ENCODE results near the gene NMT2. TPM values are rescaled to one million over a fixed set of nuclear protein-coding genes. Genes with fewer than 3 reads are reported as not detected.

The NMT2 gene
- total and polyA plus RNA-seq, 7 donors = 3.9 to 12.9 (median 8.2) TPM

- ATAC-seq = no peak
- H3K9me3 ChIP-seq = no peaks in the 10 kb centered on the region
- H3K27ac ChIP-seq = no peak overlapping the region
- no peaks in the 10 kb centered on the region for H3K4me1 ChIP-seq
- DNase-seq = no peak
- TF ChIP-seq CTCF (IDR thresholded peaks at IDR 0.05) = no peak
- 86 to 89% (median 87%) methylated on average over 11 of the region's 11 CpGs for WGBS, 3 donors
- no peaks in the 10 kb centered on the region for H3K27me3 ChIP-seq (ENCODE audit: insufficient read depth in 3 of 3, low read length in 2 of 3)
- no peak overlapping the region for H3K4me3 ChIP-seq
- H3K36me3 ChIP-seq (ENCODE audit: insufficient read depth in 1 of 2, low read depth in 1 of 2) = peaks cover 0 to 73% of the 10 kb centered on the region in 2 donors
- intact Hi-C loops (cut with DNase I) = no loop called here
These were observed 32.1 kb downstream of the NMT2 start for GRCh38 chr10:15136129-15137035.

GRCh38 chr10:15131330-15131729 is 37.2 kb downstream of the NMT2 start:
- H3K9me3 ChIP-seq = no peaks in the 10 kb centered on the region
- intact Hi-C loops (cut with DNase I) = no loop called here
- ATAC-seq (no peak), DNase-seq (no peak)
- no peak for TF ChIP-seq CTCF (IDR thresholded peaks at IDR 0.05)
- WGBS, 3 donors = 95 to 99% (median 98%) methylated on average over 5 of the region's 5 CpGs
- H3K27ac ChIP-seq = no peak overlapping the region
- H3K4me1 ChIP-seq = no peaks in the 10 kb centered on the region
- no peak overlapping the region for H3K4me3 ChIP-seq
- H3K27me3 ChIP-seq (ENCODE audit: insufficient read depth in 3 of 3, low read length in 2 of 3) = no peaks in the 10 kb centered on the region
- H3K36me3 ChIP-seq (ENCODE audit: insufficient read depth in 1 of 2, low read depth in 1 of 2) = peaks cover 6 to 85% of the 10 kb centered on the region in 2 donors

GRCh38 chr10:15124908-15125307 is 43.6 kb downstream of the NMT2 start:
- DNase-seq (no peak), ATAC-seq (no peak)
- no peak overlapping the region for H3K27ac ChIP-seq
- no peaks in the 10 kb centered on the region for H3K27me3 ChIP-seq (ENCODE audit: insufficient read depth in 3 of 3, low read length in 2 of 3)
- H3K4me3 ChIP-seq = no peak overlapping the region
- no peaks in the 10 kb centered on the region for H3K4me1 ChIP-seq
- H3K36me3 ChIP-seq (ENCODE audit: insufficient read depth in 1 of 2, low read depth in 1 of 2) = peaks cover 7 to 72% of the 10 kb centered on the region in 2 donors
- 88 to 93% (median 89%) methylated on average over 3 of the region's 3 CpGs for WGBS, 3 donors
- no peaks in the 10 kb centered on the region for H3K9me3 ChIP-seq
- intact Hi-C loops (cut with DNase I) = loop anchor here in 1 of 2 donors (1.0 kb wide), 1 partner anchor 26 kb away; no protein-coding TSS in a partner anchor
- no peak for TF ChIP-seq CTCF (IDR thresholded peaks at IDR 0.05)

- Histone ChIP-seq H3K27ac (no peak overlapping the region), H3K36me3 (ENCODE audit: insufficient read depth in 1 of 2, low read depth in 1 of 2) (peaks cover 6 to 74% of the 10 kb centered on the region in 2 donors), H3K4me1 (no peaks in the 10 kb centered on the region), H3K9me3 (no peaks in the 10 kb centered on the region), H3K4me3 (no peak overlapping the region), H3K27me3 (ENCODE audit: insufficient read depth in 3 of 3, low read length in 2 of 3) (no peaks in the 10 kb centered on the region)
- TF ChIP-seq CTCF (IDR thresholded peaks at IDR 0.05) = no peak
- DNase-seq = no peak
- ATAC-seq = no peak
- 95 to 96% (median 96%) methylated on average over 9 of the region's 9 CpGs for WGBS, 3 donors
- intact Hi-C loops (cut with DNase I) = no loop called here
These were observed 44.3 kb downstream of the NMT2 start for GRCh38 chr10:15124190-15124589.

Measured in psoas muscle (tissue), 8 donors.